GM18502 (cell line): Measurements from ENCODE around the gene OBI1.

ENCODE experiments used
- ATAC-seq: cut with Tn5 transposase; IDR thresholded peaks from one replicate; pipeline ENCODE4 v1.9.1; 2021; ENCODE audit warnings: mild to moderate bottlenecking; ENCODE audit not compliant: unreplicated experiment, poor library complexity

Gene OBI1

DNA sequence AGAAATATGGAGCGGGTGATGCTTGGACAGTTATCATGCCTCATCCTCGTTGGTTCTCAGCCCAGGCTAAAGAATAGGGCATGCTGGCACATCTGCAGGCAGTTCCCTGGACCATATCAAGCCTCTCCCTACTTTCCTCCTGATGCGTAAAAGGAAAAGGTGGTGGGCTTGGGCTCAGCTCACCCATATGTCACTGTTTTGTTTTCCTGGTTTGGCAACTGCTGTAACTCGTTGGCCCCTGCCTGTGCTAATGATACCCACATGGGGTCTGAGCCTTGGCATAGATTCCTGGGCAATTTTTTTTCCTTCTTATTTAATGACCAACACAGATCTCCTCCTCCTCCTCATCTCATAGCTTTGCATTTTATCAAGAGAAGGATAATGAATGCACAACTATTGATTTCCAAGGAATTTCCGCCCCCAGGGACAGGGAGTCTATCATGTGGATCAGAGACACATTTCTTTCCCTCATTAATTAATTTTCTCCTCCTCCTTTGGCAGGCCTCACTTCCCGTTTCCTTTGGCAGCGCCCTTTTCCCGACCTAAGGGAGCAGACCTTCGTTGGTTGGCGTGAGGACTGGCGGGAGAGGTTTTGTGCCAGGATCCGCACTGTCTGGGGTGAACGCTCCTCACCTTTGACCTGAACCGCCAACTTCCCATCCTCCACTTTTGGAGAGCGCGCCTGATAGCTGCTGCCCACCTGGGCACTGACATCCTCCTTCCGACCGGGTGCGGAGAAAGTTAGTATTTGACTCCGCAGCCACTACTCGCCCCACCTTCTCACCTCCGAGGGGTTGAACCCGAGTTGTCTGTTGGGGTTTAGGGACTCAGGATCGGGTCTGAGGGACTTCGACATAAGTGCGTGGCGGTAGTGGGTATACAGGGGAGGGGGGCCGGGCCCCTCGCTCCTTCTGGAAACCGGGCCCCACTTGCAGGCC, 52.2 kb downstream of the OBI1 start:
- ATAC-seq: no peak

DNA sequence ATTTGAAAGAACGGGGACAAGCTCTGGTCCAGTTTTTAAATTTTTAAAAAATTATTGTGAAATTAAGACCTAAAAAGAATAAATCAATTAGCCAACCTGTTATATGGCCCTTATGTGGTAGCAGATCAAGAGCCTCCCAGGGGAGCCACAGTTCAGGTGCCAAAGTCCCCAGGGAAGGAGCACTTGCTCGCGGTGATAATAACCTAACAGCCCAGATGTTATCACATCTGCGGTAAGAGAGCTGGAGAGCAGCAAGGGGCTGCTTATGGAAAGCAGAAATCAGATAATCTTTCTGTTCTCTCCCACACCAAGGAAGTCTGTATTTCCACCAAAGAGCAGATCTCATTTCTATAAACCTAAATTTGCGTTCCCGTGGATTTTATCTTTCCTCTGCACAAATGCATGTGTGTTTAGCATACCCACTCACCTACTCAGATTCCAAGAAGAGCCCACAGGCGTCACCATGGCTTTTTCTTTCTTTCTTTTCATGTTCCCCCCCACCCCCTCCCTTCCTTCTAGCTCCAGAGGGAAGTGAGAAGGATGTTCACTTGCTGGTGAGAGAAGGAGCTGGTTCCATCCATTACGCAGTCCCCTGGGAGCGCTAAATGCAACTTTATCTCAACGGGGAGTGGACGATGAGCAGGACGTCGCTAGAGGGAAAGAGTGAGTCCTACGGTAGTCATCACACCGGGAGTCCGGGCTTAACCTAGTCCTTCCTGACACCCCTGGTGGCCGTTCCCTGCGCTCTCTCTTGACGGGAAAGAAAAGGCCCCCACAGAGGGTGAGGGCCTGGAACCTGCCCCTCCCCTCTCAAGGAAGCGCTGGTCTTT, 54.0 kb downstream of the OBI1 start:
- no peak for ATAC-seq

DNA sequence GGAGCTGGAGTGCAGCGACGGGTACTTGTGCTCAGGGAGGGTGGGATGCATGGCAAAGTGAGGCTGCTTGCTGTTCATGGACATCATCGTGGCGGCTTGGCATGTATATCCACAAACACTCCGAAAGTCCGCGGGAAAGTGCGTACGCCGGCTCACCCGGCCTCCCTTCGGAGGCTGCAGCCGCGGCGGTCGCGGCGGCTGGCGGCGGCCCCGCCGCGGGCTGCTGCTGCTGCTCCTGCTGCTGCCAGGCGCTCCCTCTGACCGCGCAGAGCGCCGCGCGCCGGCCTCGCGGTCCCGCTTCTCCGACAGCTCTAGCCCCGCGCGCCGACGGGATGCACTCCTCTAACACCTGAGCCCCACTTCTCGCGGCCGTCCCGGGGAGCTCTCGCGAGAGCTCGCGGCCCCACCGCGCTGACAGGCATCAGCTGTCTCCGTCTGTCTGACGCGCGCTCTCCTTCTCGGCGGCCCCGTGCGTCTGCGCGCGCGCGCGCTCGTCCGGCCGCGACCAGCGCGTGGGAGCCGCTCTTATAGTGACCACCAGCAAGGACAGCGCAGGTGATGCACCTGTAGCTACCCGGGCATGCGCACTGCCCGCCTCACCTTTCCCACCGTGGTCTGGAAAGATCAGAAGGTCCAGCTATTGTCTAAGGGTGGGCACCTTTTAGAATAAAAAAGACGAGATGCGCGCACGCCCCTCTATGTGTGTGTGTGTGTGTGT, 55.6 kb downstream of the OBI1 start, which contains the start of gene POU4F1:
TSS of gene POU4F1 (minus strand) at position 313 of the 718 bp plus-strand sequence. CDS start at position 87, 226 bp downstream.
- peak; percentile 91 for ATAC-seq

DNA sequence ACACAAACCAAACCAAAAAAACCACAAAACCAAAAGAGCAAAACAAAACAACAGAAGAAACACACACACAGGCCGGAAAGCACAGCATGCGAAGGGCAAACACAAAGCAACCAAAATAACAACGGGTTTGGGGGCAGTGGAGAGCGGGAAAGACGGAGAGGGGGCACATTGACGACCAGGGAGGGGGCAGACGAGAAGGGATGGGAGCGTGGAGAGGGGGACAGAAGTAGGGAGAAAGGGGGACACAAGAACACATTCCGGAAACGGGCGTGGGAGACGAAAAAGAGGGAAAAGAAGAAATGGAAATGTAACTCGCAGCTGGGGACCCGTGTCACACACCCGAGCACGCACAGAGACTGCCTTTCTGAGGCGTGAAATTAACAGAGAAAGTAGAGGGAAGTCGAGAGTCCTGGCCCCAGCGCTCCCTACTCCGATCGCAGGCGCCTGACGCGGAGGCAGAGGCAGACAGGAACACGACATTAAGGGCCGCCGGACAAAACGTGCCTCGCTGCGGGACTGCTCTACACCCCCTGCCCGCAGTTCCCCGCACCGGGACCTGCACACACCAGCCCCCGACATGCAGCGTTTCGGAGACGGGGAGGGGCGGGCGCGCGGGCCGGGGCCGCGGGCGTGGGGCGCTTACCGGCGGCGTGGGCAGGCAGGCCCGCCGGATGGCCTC, 56.3 kb downstream of the OBI1 start:
- peak; percentile 21 for ATAC-seq

DNA sequence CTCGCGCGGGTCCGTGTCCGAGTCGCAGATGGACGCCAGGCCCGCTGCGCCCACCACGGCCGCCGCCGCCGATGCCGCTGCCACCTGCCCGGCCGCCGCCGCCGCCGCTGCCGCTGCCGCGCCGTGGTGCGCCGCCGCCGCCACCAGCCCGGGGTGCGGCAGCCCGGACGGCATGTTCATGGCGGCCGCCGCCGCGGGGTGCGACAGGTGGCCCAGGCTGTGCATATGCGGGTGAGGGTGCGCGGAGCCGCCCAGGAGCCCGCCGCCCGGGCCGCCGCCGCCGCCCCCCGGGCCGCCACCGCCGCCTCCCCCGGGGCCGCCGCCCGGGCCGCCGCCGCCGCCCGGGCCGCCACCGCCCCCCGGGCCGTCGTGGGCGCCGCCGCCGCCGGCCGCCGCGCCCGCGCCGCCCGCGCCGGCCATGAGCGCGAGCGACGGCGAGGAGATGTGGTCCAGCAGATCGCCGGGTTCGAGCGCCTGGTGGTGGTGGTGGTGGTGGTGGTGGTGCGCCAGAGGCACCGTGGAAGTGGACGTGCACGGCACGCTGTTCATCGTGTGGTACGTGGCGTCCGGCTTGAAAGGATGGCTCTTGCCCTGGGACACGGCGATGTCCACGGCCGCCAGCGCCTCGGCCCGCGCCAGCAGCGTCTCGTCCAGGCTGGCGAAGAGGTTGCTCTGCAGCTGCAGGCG, 56.9 kb downstream of the OBI1 start:
- ATAC-seq: no peak

DNA sequence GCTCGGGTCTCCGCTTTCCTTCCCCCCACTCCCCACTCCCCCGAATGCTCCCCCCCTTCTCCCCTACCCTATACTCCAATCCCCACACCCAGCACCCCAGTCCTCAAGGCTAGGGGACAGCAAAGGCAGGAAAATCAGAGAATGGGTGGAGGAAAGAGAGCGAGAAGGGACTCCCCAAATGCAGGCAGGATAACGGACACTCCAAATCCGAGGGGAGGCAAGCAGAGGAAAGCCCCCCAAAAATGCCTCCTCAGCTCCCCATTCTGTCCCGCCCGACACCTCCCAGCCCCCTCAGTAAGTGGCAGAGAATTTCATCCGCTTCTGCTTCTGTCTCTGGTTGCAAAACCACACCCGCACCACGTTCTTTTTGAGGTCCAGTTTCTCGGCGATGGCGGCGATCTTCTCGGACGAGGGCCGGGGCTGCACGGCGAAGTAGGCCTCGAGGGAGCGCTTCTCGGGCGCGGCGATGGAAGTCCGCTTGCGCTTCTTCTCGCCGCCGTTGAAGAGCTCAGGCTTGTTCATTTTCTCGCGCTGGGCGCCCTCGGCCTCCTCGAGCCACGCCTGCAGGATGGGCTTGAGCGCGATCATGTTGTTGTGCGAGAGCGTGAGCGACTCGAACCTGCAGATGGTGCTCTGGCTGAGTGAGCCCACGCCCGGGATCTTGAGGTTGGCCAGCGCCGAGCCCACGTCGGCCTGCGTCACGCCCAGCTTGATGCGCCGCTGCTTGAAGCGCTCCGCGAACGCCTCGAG, 57.7 kb downstream of the OBI1 start:
- no peak for ATAC-seq

DNA sequence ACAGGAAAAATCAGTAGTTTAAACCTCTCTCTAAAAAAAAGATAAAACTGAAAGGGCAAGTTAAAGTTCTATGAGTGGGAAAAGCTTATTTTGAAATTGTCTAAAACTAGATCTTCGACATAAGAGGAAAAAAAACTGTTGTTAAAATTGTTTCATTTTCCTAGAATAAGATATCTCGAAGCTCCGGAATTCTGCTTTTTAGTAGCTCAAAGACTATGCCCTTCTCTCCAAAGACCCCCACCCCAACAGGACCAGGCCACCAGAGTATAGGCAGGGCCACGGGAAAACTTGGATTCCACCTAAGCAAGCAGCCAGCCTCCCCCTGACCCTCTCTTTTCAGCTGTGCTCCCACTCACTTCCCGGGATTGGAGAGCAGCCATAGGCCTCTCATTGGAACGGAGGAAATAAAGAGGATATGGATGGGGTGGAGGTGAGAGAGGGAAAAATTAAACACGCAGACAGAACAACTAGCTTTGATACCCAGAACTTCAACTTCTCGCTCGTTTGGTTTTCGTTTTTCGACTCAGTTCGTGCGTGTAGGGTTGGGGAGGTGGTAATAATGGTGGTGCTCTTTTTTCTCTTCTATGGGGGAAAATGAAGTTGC, 58.6 kb downstream of the OBI1 start:
- no peak for ATAC-seq

DNA sequence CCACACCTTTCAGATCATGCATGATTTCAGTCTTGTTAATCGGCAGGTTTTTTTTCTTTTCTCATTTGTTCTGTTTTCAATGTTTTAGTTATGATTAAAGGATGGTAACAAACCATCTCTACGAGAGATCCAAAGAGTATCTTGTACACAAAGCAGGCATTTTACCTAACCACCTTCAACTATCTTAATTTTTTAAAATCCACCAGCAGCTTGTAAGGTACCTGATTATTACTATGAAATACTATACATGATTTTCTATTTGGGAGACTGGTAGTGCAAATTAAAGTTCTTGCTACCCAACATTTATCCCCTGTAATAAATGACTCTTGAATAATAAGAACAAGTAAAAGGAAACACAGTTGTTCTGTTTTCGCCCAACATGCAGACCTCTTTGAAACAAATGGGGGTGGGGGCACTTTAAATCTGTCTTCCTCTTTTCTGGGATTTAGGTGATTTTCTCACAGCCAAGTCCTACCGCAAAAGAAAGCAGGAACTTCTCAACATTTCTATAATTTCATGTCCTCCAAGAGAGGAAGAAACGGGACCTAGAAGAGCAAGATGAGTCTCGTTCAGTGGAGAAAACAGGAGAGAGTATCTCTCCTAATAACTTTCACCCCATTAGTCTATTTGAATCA, 59.2 kb downstream of the OBI1 start:
- no peak for ATAC-seq

DNA sequence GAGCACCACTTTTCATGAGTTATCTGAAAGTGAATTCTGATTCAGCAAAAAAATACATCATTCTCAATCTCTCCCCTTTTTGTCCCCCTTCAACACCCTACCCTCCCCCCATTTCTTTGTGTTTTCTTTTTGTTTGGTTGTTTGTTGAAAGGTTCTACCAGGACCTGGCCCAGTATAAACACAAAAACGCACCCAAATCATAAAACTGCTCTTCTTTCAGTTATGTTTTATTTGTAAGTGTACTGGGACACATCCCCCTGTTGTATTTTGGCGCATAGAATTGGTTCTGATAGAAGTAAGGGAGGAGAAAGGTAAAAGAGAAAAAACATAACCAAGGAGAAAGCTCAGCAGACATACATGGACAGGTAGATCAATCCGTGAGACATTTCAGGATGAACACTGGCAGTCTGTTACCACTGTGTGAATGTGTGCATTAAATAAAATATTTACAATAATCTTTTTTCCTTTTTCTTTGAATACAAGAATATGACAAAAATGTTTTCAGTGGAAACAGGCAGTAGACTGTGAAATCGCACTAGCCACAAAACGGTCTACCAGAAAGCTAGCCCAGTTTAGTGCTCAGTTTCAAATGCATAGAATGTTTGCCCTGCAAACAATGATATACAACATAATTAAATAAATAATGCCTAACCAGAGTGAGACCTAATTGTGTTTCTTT, 59.9 kb downstream of the OBI1 start:
- ATAC-seq: no peak

DNA sequence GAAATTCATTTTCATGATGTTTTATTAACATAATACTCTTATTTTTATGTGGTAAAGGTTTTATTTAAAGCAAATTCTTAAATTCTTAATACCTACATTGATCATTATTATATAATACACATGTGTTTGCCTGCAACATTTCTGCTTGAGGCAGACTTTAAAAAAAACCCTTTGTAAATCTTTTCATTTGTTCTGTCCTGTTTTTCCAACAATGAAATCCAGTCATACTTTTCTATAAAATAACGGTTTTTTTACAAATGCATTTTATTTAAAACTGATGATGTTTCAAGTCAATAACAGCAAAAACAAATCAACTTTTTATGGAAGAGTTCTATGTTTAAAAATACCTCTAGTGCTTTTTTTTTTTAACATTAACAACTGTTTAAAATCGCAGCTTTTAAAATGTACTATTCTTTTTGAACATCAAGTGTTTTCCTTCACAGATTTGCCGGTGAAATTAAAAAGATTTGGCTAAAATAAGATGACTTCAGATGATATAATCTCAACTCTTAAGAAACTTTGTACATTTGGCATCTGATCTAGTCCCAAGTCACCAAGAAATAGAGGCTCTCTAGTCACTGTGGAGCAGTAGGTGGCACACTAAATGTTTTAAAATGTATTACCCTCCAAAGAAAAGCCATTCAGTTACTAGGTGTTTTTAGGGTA, 60.7 kb downstream of the OBI1 start:
- no peak for ATAC-seq

DNA sequence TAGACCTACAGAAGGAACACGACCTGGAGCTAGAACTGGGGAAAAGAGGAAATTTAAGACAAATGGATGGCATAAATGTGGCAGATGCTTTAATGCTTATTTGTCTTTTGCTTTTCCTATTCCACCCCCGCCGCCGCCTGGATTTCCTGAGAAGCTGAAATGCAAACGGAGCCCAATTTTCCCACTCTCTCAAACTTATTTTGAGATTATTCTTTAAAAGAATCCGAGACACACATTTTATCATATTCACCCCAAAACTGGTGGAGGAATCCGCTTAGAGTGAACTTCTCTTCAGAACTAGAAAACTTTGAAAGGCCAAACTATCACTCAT, 61.4 kb downstream of the OBI1 start:
- no peak for ATAC-seq

DNA sequence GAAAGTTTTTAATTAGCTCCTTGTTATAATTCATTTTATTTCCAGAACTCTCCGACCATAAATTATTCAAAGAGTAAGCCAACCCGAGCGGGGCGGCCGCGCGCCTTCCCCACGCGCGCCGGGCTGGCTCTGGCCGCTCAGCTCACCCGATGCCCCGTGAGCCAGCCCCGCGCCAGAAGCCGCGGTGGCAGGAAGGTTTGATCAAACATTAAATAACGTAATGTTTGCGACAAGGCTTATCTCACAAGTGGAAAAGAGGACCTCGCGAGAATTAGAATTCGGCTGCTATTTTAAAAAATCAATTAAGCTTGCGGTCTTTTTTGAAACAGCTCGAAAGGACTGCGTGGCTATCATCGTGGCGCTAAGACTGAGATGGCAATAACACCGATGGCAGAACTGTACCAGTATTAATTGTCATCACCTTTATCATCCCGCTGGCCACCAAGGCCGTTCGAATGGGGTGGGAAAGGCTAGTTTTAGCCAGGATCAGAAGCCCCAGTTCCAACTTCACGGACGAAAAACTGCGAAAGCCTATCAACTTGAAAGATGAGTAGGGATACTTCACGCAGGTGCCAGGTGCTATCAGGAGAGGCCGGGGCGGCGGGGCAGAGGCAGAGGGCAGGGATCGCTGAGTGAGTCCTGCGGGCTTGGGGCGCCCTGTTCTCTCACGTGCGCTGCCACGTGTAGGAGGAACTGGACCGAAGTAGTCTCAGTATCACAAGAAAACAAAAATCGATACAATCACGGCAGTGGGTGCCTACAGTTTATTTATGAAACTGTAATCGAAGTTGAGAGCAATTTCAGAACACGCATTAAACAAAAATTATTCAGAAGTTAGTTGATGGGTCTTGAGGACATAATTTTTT, 62.0 kb downstream of the OBI1 start:
- no peak for ATAC-seq

DNA sequence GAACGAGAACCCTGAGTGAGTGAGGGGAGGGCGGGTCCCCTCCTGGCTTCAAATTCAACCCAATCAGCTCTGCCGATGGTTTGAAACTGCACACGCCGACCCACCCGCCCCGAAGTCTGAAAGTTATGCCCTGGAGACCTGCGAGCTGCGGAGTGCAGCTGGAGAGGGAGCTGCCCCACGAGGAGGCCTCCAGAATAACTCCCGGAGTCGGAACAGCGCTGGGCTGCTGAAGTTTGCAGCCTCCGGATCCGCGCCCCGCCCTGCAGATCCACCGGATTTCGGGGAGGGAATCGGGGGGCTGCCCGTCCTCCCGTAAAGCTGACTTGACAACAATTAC, 62.6 kb downstream of the OBI1 start:
- peak; percentile 26 for ATAC-seq

DNA sequence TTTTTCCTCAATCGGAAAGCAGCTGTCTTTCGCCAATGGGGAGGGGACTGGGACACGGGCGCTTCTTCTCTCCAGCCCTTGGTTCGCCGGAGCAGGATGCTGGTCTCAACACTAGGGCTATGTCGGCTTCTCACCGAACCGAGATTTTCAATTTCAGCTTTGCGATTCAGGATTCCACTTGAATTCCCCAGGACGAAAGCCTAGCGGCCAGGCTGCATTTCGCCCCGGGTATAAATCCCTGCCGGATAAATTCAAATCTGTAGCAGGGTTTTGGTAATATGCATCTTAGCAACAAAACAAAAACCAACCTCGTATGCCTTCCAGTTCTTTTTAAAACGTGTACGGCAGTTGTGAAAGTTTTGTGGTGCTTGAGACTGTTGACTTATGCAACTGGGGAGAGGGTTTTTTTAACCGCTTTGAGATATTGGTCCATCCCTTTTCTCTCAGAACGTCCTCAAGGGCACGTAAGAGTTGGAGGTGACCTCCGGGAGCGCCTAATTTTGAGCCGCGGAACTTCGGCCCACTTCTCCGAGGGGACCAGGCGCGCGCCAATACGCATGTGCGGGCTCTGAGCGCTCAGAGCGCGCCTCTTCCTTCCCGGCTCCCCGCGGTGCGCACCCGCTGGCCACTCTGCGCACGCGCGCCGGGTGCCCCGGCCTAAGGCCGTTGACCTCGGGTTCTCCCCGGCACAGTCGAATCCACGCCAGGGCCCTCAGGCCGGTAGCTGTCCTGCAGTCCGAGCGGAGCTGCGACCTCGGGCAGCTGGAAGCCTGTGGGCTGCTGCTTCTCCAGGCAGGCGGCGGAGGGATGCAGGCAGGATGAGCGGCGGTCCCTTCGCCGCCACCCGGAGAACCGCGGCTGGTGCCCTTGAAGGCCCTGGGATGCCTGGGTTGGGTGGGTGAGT, 63.2 kb downstream of the OBI1 start:
- peak; percentile 86 for ATAC-seq

DNA sequence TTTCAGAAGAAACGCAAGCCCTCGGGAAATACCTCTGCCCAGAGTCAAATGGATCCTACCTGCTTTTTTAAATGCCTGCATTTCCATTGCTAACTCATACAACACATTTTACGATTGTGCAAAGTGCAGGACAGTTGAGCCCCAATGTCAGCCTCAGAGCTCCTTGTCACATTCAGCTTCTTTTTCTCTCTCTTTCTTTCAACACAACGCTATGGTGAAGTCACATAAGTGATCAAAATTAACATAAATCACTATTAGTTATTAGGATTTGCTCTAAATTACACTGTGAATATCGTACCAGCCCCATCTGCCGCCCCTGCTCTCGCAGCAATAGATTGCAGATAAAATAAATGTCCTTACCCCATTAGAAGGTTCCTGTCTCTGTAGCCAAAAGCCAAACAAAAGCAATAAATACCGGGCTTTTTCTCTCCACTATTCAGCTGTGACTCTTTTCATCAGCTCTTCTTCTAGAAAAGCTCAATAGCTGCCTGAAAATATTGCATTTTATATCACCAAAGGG, 64.4 kb downstream of the OBI1 start:
- ATAC-seq: no peak
